HG02840 (cell line): ENCODE data around the gene DLG3.
A peak's percentile ranks its signal among the peaks of the same experiment; 100 is the strongest.

Experiments
- ATAC-seq: cut with Tn5 transposase; IDR thresholded peaks from one replicate; pipeline ENCODE4 v1.9.1; 2021; ENCODE audit warnings: mild to moderate bottlenecking, moderate library complexity, moderate number of reproducible peaks; ENCODE audit not compliant: unreplicated experiment, low FRiP score

Gene DLG3

GRCh38 chrX:70437011-70437410 is 7.6 kb upstream of the DLG3 start:
- no peak for ATAC-seq

DNA sequence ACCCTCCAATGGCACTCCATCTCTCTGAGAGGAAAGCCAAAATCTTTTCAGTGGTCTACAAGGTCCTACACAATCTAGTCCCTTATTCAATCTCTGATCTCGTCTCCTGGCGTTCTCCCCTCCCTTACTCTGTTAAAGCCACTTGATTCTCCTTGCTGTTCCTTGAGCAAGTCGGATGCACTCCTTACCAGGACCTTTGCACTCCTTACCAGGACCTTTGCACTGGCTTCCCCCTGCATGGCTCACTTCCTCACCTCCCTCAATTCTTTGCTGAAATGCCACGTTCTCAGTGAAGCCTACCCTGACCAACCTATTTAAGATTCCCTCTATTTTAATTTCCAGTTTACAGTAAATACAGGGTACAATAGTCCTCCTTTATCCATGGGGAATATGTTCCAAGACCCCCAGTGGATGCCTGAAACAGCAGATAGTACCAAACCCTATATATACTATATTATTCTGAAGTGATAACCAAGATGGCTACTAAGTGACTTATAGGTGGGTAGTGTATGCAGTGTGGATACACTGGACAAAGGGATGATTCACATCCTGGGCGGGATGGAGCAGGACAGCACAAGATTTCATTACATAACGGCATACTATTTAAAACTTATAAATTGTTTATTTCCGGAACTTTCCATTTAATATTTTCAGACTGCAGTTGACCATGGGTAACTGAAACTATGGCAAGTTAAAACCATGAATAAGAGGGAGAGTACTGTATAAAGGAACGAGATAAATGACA is 6.5 kb upstream of the DLG3 start:
- ATAC-seq = no peak

- no peak for ATAC-seq
Observed at GRCh38 chrX:70439016-70439415, 5.6 kb upstream of the DLG3 start.

DNA sequence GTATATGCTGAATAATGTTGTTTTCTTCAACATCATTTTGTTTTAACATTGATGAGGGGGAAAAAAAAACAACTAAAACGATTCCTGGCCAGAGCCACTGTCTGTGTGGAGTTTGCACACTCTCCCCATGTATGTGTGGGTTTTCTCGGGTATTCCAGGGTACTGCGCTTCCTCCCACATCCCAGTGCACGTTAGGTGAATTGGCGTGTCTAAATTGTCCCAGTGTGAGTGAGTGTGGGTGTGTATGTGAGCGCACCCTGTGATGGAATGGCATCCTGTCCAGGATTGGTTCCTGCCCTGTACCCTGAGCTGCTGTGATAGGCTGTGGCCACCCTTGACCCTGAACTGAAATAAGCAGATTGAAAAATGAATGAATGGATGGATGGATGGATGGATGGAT is 2.4 kb upstream of the DLG3 start:
- no peak for ATAC-seq

DNA sequence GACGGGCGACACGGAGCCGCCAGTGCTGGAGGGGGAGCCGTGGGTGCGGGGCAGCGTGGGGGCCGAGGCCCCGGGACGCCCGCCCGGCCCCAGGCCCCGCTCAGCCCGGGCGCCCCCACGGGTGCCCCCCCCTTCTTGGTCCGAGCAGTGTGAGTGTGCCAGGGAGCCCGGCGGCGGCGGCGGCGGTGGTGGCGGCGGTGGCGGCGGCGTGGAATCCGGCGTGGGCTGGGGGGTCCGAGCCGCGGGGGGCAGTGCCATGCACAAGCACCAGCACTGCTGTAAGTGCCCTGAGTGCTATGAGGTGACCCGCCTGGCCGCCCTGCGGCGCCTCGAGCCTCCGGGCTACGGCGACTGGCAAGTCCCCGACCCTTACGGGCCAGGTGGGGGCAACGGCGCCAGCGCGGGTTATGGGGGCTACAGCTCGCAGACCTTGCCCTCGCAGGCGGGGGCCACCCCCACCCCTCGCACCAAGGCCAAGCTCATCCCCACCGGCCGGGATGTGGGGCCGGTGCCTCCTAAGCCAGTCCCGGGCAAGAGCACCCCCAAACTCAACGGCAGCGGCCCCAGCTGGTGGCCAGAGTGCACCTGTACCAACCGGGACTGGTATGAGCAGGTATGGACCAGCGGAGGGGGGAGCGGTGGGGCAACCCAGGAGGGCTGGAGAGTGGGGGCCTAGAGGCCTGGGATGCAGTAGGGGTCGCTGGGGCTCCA is 466 bp downstream of the DLG3 start:
- ATAC-seq = no peak

- ATAC-seq = no peak
Observed at GRCh38 chrX:70445951-70446350, 1.3 kb downstream of the DLG3 start.

DNA sequence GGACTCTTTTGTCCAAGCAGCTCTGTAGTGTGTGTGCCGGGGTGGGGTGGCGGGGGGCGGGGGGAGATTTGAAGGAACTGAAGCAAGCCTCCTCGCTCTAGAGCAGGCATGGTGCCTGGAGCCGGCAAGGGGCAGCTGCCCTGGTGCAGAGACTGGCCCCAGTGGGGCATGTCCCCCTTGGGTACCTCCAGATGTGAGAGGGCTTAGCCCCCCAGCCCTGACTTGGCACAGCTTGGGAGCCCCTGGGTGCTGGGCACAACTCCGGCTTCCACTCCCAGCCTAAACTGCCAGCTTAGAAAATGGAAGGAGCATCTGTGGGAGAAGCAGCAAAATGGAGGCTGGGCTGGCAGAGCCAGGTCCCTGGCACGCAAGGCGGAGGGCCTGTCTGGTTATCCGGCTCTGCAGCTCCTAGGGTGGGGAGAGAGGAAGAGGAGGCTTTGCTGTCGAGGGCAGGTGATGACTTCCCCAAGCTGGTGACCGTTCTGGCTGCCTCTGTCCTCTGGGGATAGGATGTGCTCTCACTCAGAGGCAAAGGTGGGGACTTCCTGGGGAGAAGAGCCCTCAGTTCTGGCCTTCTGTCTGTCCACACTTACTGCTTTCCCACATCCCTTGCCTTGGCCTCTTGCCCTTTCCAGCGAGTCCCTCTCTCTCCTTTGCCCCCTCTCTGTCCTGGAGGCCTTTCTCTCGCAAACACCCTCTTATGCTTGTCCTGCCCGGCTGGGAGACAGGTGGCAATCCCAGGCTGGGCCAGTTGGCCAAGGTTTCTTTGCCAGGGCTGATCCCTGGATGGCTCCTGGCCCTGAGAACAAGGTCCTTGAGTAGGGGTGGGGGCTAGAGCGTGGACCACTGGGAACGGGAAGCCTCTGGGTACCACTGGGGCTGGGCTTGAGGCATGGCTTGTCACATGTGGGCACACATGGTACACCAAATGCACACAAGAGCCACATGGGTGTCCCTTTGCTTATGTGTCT is 2.0 kb downstream of the DLG3 start:
- no peak for ATAC-seq

DNA sequence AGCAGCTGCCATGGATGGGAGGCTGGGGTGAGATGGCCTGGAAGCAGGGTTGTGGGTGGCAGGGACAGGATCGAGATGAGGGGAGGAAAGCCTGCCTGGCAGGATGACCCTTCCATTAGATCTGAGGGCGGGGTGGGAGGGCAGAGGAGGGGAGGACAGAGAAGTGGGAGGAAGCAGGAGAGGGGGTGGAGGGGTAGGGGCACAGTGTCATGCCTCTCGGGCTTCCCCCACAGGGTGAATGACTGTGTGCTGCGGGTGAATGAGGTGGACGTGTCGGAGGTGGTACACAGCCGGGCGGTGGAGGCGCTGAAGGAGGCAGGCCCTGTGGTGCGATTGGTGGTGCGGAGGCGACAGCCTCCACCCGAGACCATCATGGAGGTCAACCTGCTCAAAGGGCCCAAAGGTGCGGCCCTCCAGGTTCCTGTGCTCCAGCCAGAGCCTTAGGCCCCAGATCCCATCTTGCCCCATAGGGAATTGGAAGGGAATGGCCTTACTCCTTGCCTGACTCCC is 4.9 kb downstream of the DLG3 start:
- ATAC-seq = no peak

DNA sequence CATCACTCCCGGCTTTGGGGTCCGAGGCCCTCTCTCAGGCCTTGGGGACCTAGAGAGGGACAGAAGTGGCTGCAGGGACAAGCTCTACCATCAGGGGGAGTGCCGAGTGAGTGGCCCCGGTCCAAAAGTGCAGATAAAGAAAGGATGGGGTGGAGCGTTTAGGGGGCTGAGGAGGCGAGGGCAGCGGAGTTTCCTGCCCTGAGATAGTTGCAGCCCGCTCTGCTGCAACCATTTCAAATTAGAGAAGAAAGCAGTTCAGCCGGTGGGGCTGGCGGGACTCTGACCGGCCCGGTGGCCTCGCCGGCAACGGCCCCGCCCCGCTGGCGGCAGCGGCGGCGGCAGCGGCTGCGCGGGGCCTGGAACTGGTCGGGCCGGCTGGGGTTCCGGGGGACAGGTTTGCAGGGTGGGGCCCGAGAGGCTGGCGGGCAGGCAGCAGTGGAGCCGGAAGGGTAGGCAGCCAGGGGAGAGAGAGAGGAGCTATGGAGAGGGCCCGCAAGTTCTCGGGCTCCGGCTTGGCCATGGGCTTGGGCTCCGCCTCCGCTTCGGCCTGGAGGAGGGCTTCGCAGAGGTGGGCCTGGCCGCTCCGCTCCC is 7.6 kb downstream of the DLG3 start:
- no peak for ATAC-seq

DNA sequence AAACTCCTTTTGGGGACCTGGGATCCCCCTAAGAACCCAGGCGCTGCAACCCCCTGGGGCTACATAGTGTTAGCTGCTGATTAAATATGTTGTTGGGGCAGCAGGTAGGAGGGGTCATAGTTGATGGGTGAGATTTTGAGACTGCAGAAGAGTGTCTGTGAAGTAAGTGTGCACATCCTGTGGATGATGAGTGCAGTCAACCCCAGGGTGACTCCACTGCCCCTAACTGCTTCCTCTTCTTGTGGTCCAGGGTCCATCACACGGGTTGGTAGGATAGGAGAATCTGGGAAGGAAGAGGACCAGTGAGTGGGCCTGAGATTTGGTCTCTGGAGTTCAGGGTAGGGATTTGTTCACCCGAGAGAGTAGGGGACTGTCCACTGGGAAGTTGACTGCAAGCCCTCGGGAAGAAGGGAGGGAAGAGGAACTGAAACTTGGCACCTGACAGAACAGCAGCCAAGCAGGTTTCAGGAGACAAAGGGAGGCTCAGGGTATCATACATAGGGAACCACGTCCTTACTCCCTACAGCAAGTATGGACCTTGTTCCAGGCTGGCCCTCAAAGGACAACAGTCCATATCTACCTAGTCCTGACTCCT is 8.5 kb downstream of the DLG3 start:
- ATAC-seq = no peak

- ATAC-seq = peak; percentile 41
Observed at GRCh38 chrX:70454441-70455365, 10.1 kb downstream of the DLG3 start.

DNA sequence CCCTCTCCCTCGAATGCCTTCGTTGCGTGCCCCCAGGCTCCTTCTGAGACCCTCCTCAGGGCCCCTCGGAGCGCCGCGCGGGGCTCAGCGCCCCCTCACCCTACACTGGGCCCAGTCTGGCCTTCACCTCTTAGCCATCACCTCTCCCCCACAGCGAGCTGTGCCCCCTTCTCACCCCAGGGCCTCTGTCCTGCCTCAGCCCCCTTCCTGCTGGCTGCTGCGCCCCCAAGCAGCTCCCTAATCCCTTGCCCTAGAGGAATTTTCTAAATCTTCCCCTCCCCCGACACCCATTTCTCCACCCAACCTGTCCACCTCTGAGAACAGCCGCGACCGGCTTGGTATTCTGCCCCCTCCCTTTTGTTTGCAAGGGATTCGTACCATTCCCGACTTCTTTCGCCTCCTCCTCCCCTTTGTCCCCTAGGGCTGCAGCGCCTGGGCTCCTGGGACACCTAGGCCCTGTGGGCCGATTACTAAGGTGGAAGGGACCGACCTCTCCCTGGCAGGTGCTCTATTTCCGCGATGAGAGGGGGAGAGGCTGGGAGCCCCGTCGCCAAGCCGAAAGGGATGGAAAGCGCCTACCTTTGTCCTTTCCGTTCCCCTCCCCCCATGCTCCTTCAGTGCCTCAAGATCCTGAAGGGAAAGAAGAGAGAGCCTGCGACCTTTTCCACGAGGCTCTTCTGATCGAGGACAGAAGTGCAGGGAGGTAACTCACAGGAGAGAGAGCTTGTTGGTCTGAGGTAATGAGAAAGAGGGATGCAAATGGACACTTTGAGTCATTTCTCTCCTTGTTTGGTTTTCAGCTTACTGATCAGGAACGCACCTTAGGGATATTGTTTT is 10.9 kb downstream of the DLG3 start:
- no peak for ATAC-seq

GRCh38 chrX:70456256-70456655 is 11.6 kb downstream of the DLG3 start:
- no peak for ATAC-seq

- ATAC-seq = no peak
Observed at GRCh38 chrX:70461026-70461425, 16.4 kb downstream of the DLG3 start.

- no peak for ATAC-seq
Observed at GRCh38 chrX:70464051-70464450, 19.4 kb downstream of the DLG3 start.

- ATAC-seq = no peak
Observed at GRCh38 chrX:70466968-70467367, 22.3 kb downstream of the DLG3 start.

- ATAC-seq = no peak
Observed at GRCh38 chrX:70468709-70469108, 24.1 kb downstream of the DLG3 start.

GRCh38 chrX:70470850-70471289 is 26.2 kb downstream of the DLG3 start:
- ATAC-seq = no peak
